ENCODE results near the gene OSBPL2.

GRCh38 chr20:62269378-62269777 is 31.1 kb downstream of the OSBPL2 start:
- TF ChIP-seq POLR2A (IDR thresholded peaks at IDR 0.05; ENCODE audit: low read depth, low read length), result no peak
- TF ChIP-seq EZH2 (IDR thresholded peaks at IDR 0.05; ENCODE audit: borderline replicate concordance, low read depth, low read length, severe bottlenecking), result no peak
- no peak for TF ChIP-seq CTCF (IDR thresholded peaks at IDR 0.05; ENCODE audit: extremely low read depth in 1 of 2, insufficient read depth in 1 of 2, low read depth in 1 of 2, low read length in 2 of 2)
- no peak for TF ChIP-seq POLR2AphosphoS5 (IDR thresholded peaks at IDR 0.05; ENCODE audit: insufficient read depth, low read depth, low read length)
- no peak for TF ChIP-seq JUN (IDR thresholded peaks at IDR 0.05; ENCODE audit: borderline replicate concordance, insufficient read depth, insufficient read length, low read depth)
- no peak for TF ChIP-seq MAX (IDR thresholded peaks at IDR 0.05; ENCODE audit: insufficient read depth, insufficient read length)
- TF ChIP-seq GATA2 (IDR thresholded peaks at IDR 0.05; ENCODE audit: insufficient read depth, insufficient read length, low read depth, low read length), result no peak
- no peak for TF ChIP-seq MYC (IDR thresholded peaks at IDR 0.05; ENCODE audit: low read depth, low read length)
- TF ChIP-seq FOS (IDR thresholded peaks at IDR 0.05; ENCODE audit: borderline replicate concordance, insufficient read depth, low read length), result no peak

All from endothelial cell of umbilical vein (primary cell).